Stomach (tissue), 9 donors: Measurements from ENCODE around the gene ADI1. TPM values are rescaled to one million over a fixed set of nuclear protein-coding genes. Genes with fewer than 3 reads are reported as not detected.

Experiments
- DNase-seq, 2 donors: peaks; one replicate each; pipeline versions ENCODE4 v3.0.0 to v3.0.0-alpha.2; 2013 to 2019
- H3K27ac ChIP-seq, 5 donors: fragments of 200-600 bp in 4 of 5; sonication (generic) in 4 of 5; one replicate each; pipeline ENCODE4 v1.5.1; 2013 to 2019; ENCODE audit warnings: mild to moderate bottlenecking in 1 of 5, moderate library complexity in 1 of 5
- H3K27me3 ChIP-seq, 3 donors: fragments of 200-600 bp; sonication (generic); one replicate each; pipeline ENCODE4 v1.5.1; 2017 to 2019; ENCODE audit warnings: mixed run types in 1 of 3
- H3K36me3 ChIP-seq, 4 donors: fragments of 200-600 bp; sonication (generic); 1 replicate in 3 of 4; 2 replicates in 1 of 4; pipeline ENCODE4 v1.5.1; 2016 to 2019
- H3K4me1 ChIP-seq, 4 donors: fragments of 200-600 bp; sonication (generic); one replicate each; pipeline ENCODE4 v1.5.1; 2016 to 2019
- H3K4me3 ChIP-seq, 4 donors: fragments of 200-600 bp; sonication (generic) in 3 of 4; one replicate each; pipeline ENCODE4 v1.5.1; 2016 to 2019; ENCODE audit warnings: mild to moderate bottlenecking in 1 of 4
- H3K9me3 ChIP-seq, 4 donors: fragments of 200-600 bp; sonication (generic); one replicate each; pipeline ENCODE4 v1.5.1; 2016 to 2019
- EP300 ChIP-seq: sonication (generic); formaldehyde crosslinking; IDR thresholded peaks from one replicate; pipeline ENCODE4 v1.6.1; 2017; ENCODE audit warnings: antibody characterized with exemption
- POLR2A ChIP-seq, 4 donors: fragments of 450-650 bp; IDR thresholded peaks; one replicate each; pipeline ENCODE4 v1.6.1; 2016; ENCODE audit warnings: antibody characterized with exemption in 4 of 4, control low read depth in 2 of 4, mild to moderate bottlenecking in 1 of 4, moderate library complexity in 1 of 4
- POLR2AphosphoS5 ChIP-seq, 3 donors: sonication (generic); formaldehyde crosslinking; IDR thresholded peaks; one replicate each; pipeline ENCODE4 v1.6.1; 2016; ENCODE audit warnings: antibody characterized with exemption in 3 of 3
- WGBS, 5 donors: extraction: QIAGEN DNeasy Blood & Tissue Kit in 3 of 5; methylation state at CpG; one replicate each; pipeline versions ENCODE4 v1.1.5 to v1.1.7; 2013 to 2018; 5-methylcytosine and 5-hydroxymethylcytosine counted together
- intact Hi-C: fragments of 100-400 bp; cut with DNase I; formaldehyde crosslinking; loops from one replicate; pipeline ENCODE4 v1.15.1; 2023; ENCODE audit warnings: low total_unique reads
- polyA plus RNA-seq, 3 donors: library from polyadenylated mRNA; stranded (reverse); fragments of 200-250 nt; gene quantifications; one replicate each; pipeline ENCODE4 v1.2.3, GENCODE V29; 2013
- total RNA-seq, 5 donors: library from RNA; depleted of rRNA; stranded (reverse); fragments of >200 nt; gene quantifications; one replicate each; pipeline versions ENCODE4 v1.1.0 to v1.2.3, GENCODE V29; 2014 to 2016
- TF ChIP-seq, protein P1 (sequence below), 7 experiments: fragments of 450-650 bp in 4 of 7; fragments of 200-600 bp in 3 of 7; sonication (generic) in 3 of 7; IDR thresholded peaks; one replicate each; pipeline ENCODE4 v1.5.1; 2016 to 2019; ENCODE audit warnings: antibody characterized with exemption in 7 of 7, control low read depth in 2 of 7, mild to moderate bottlenecking in 1 of 7
- donor health status: healthy with polysubstance abuse.
- donor health status: Bipolar disorder and iron deficiency.
- donor health status: healthy.

The ADI1 gene
- total and polyA plus RNA-seq, 8 donors, result 25.1 to 124 (median 67.5) TPM

DNA sequence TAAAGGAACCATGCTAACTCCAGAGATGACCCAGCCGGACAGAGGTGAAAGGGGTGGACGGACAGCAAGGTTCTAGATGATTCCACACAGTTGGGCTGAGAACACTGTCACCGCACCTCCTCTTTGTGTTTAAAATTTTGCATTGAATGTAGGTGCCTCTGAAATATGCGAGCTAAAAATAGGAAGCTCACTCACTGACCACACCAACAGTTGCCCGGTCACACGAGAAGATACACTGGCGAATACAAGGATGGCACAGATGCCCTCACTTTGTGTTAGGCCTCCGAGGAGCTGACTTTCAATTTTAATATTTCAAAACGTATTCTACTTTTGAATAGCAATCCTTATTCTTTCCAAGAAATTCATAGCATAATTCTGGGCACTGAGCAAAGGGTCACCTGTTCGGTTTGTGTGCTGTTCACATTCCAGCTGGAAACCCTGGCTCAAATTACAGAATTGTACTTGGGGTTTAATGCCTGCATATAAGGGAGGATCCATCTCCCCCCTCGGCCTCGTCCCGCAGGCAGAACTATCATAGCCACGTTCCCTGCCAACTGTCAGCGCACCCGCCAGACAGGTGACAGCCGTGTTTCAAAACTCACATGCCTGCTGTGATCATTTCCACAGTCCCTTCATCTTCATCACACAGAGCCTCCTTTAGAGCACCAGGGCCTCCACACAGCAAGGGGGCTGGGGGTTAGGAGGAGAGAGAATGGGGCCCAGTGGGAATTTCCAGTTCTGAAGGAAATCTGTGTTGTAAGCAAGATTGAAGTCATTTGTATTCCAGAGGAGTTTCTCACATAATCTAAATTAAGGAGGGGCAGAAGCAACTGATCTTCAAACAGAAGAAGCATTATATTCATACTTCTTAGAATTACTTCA is 48.2 kb downstream of the ADI1 start:
- no peaks in the 10 kb centered on the region for H3K27me3 ChIP-seq
- no peak for DNase-seq
- H3K36me3 ChIP-seq, result peaks cover 21 to 98% (median 86%) of the 10 kb centered on the region in 4 donors
- 61 to 82% (median 74%) methylated on average over 17 of the region's 17 CpGs for WGBS, 5 donors
- H3K4me3 ChIP-seq, result no peak overlapping the region
- intact Hi-C loops, result no loop called here
- H3K4me1 ChIP-seq, result peaks cover 5 to 34% (median 24%) of the 10 kb centered on the region in 4 donors
- no peaks in the 10 kb centered on the region for H3K9me3 ChIP-seq
- H3K27ac ChIP-seq, result peak overlapping the region; percentile 37 to 86 (median 81)
- TF ChIP-seq, protein P1, sequence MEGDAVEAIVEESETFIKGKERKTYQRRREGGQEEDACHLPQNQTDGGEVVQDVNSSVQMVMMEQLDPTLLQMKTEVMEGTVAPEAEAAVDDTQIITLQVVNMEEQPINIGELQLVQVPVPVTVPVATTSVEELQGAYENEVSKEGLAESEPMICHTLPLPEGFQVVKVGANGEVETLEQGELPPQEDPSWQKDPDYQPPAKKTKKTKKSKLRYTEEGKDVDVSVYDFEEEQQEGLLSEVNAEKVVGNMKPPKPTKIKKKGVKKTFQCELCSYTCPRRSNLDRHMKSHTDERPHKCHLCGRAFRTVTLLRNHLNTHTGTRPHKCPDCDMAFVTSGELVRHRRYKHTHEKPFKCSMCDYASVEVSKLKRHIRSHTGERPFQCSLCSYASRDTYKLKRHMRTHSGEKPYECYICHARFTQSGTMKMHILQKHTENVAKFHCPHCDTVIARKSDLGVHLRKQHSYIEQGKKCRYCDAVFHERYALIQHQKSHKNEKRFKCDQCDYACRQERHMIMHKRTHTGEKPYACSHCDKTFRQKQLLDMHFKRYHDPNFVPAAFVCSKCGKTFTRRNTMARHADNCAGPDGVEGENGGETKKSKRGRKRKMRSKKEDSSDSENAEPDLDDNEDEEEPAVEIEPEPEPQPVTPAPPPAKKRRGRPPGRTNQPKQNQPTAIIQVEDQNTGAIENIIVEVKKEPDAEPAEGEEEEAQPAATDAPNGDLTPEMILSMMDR (IDR thresholded peaks at IDR 0.05), result no peak
- TF ChIP-seq POLR2AphosphoS5 (IDR thresholded peaks at IDR 0.05) (no peak), POLR2A (IDR thresholded peaks at IDR 0.05) (no peak), EP300 (no peak)

DNA sequence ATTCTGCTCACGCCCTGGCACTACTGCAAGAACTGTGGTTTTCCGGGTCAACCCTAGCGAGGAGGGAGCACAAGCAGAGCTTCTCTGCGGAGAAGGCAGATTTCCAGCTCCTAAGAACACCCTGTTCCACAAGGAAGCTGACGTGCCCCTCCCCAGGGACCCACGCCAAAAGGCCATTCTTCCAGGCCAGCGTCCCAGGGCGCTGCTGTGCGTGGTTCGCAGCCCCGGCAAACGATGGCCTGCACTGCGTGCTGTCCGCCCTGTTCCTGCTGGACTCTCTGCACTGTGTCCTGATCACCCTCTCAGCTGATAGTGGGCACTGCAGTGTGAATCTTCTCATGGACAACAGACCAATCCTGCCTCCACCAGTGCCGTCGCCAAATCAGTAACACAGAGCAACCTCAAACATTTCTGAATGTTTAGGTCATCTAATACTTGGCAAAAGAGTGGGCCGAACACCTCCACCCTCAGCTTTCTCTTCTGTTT is 49.1 kb downstream of the ADI1 start:
- intact Hi-C loops, result no loop called here
- TF ChIP-seq POLR2AphosphoS5 (IDR thresholded peaks at IDR 0.05) (peak; percentile 48 to 82 (median 64)), EP300 (peak; percentile 85)
- TF ChIP-seq, protein P1 (IDR thresholded peaks at IDR 0.05), result no peak
- H3K27ac ChIP-seq, result peak overlapping the region; percentile 80 to 86 (median 81)
- peaks cover 21 to 98% (median 87%) of the 10 kb centered on the region in 4 donors for H3K36me3 ChIP-seq
- WGBS, 5 donors, result 43 to 74% (median 50%) methylated on average over 8 to 17 of the region's 17 CpGs
- H3K4me3 ChIP-seq, result no peak overlapping the region
- no peaks in the 10 kb centered on the region for H3K9me3 ChIP-seq
- DNase-seq, result peak in 1 of 2 donors; percentile 88
- peaks cover 5 to 34% (median 24%) of the 10 kb centered on the region in 4 donors for H3K4me1 ChIP-seq
- no peaks in the 10 kb centered on the region for H3K27me3 ChIP-seq

DNA sequence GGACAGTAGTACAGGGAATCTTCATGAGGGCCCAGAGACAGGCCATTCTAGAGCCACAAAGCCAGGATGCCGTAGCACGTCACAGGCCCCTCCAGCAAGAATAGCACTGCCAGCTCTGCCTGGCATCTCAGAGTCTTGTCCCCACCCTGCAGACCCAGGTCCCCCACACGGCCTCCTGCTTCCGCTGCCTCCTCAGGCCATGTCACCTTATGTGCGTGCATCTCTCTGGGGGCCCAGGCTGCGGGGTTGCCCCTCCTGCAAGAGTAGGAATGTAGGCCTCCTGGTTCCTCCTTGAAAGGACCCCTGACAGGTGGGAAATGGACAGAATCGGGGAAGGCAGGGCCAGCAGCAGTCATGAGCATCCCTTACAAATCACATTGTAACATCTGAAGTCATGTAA is 49.8 kb downstream of the ADI1 start:
- Histone ChIP-seq H3K36me3 (peaks cover 23 to 98% (median 89%) of the 10 kb centered on the region in 4 donors), H3K27me3 (no peaks in the 10 kb centered on the region)
- TF ChIP-seq, protein P1 (IDR thresholded peaks at IDR 0.05), result no peak
- TF ChIP-seq POLR2A (IDR thresholded peaks at IDR 0.05) (no peak), EP300 (no peak), POLR2AphosphoS5 (IDR thresholded peaks at IDR 0.05) (no peak)

DNA sequence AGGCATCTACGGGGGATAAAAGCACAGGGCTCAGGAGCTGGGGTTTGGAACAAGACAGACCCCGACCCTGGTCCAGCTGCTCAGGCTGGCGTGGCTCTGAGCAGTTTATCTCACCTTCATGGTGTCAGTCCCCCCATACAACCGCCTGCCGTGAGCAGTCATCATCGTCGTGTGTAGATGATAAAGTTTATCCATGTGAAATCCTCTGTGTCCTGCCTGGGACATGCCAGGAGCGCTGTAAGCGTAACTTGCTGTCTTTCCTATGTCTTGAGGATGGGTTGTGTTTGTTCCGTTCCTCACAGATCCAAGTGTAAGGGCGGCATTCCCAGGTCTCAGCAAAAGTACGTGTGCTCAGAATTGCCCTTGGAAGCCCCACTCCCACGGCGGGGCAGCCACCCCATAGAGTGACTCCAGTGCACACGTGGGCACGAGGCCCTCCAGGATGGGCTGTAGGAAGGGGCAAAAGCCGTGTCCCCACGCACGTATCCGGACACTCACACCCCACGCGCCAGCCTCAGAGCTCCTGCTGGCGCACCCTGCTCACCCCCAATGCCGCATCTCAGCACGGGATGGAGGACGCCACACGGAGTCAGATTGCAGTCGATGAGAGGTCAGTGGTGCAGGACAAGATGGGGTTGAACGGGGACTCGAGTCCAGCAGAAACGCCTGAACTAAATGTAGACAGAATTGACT is 50.9 kb downstream of the ADI1 start:
- H3K4me1 ChIP-seq, result peaks cover 5 to 34% (median 24%) of the 10 kb centered on the region in 4 donors
- no peak for DNase-seq
- H3K36me3 ChIP-seq, result peaks cover 24 to 99% (median 89%) of the 10 kb centered on the region in 4 donors
- H3K27ac ChIP-seq, result peak overlapping the region in 2 of 5 donors; percentile 25 to 81
- no peak overlapping the region for H3K4me3 ChIP-seq
- H3K27me3 ChIP-seq, result no peaks in the 10 kb centered on the region
- WGBS, 5 donors, result 94 to 97% (median 96%) methylated on average over 30 to 31 of the region's 31 CpGs
- H3K9me3 ChIP-seq, result no peaks in the 10 kb centered on the region
- intact Hi-C loops, result no loop called here
- no peak for TF ChIP-seq POLR2A (IDR thresholded peaks at IDR 0.05)
- TF ChIP-seq, protein P1 (IDR thresholded peaks at IDR 0.05), result no peak
- TF ChIP-seq EP300, result no peak
- no peak for TF ChIP-seq POLR2AphosphoS5 (IDR thresholded peaks at IDR 0.05)

More for the DNA sequence above, 49.8 kb downstream of the ADI1 start:
- Histone ChIP-seq H3K4me3 (no peak overlapping the region), H3K4me1 (peaks cover 5 to 34% (median 24%) of the 10 kb centered on the region in 4 donors), H3K9me3 (no peaks in the 10 kb centered on the region), H3K27ac (peak overlapping the region in 4 of 5 donors; percentile 80 to 86 (median 82))
- intact Hi-C loops, result no loop called here
- WGBS, 5 donors, result 93 to 97% (median 95%) methylated on average over 4 to 7 of the region's 7 CpGs
- DNase-seq, result no peak
